Activated T-helper 1 cell treated with anti-CD3 and anti-CD28 coated beads, Interleukin-12 subunit alpha, Interleukin-12 subunit beta, Interleukin-2, Interleukin-4 antibody, amounts not matched to agents 30 ng/mL and 10 ng/mL and 1 ng/mL, durations not matched to agents 14 hours and 24 hours and 36 hours (primary cell): ENCODE measurements around the gene TRIM34. TPM values are rescaled to one million over a fixed set of nuclear protein-coding genes. Genes with fewer than 3 reads are reported as not detected.

Experiments used
- DNase-seq: peaks from one replicate; pipeline ENCODE4 v3.0.0; 2021; ENCODE audit warnings: low spot score
- H3K27ac Mint-ChIP-seq: one replicate; pipeline ENCODE4 v1.8.0; 2021; ENCODE audit warnings: mild to moderate bottlenecking, mixed read lengths
- H3K27me3 Mint-ChIP-seq: one replicate; pipeline ENCODE4 v1.8.0; 2022; ENCODE audit warnings: mild to moderate bottlenecking, moderate library complexity, mixed read lengths; ENCODE audit not compliant: insufficient read depth
- H3K36me3 Mint-ChIP-seq: one replicate; pipeline ENCODE4 v1.8.0; 2021; ENCODE audit warnings: low read depth, mixed read lengths
- H3K4me1 Mint-ChIP-seq: one replicate; pipeline ENCODE4 v1.8.0; 2021; ENCODE audit warnings: low read depth, mixed read lengths
- H3K4me3 Mint-ChIP-seq: one replicate; pipeline ENCODE4 v1.8.0; 2021; ENCODE audit warnings: mild to moderate bottlenecking, moderate library complexity, mixed read lengths
- H3K9me3 Mint-ChIP-seq: one replicate; pipeline ENCODE4 v1.8.0; 2021; ENCODE audit warnings: mixed read lengths
- intact Hi-C: fragments of 100-400 bp; cut with micrococcal nuclease; formaldehyde crosslinking; loops from one replicate; pipeline ENCODE4 v1.15.1; 2024
- total RNA-seq: library from RNA; stranded (reverse); gene quantifications from 2 replicates; pipeline ENCODE4 v1.2.3, GENCODE V29; 2022

TRIM34 gene
- total RNA-seq, 1 donor from 2014 or later, result 4.6 TPM

DNA sequence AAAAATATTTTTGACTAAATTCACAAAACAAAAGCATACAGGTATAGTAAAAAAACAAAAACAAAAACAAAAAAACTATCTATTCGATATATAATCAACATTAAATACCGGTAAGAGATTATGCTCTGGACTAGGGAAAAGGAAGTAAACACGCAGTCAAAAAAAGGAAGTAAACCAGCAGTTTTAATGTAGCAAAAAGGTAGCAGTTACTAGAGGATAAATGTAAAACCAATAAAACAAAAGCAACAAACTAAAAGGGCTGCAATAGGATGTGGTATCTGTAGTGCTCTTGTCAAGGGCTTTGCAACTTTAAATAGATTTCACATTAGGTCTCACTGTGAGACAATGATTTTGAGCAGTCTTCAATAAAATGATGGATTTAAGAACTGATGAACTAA is 67.2 kb downstream of the TRIM34 start:
- intact Hi-C loops, result loop anchor here (1.0 to 5.0 kb wide), 3 partner anchors 9 to 1085 kb away; partner anchors contain the start of gene TRIM68
- H3K27ac Mint-ChIP-seq, result peak overlapping the region; percentile 32
- peak overlapping the region; percentile 93 for H3K4me3 Mint-ChIP-seq
- H3K9me3 Mint-ChIP-seq, result no peaks in the 10 kb centered on the region
- no peak for DNase-seq
- H3K4me1 Mint-ChIP-seq, result peaks cover 59% of the 10 kb centered on the region
- no peaks in the 10 kb centered on the region for H3K27me3 Mint-ChIP-seq
- H3K36me3 Mint-ChIP-seq, result peaks cover 38% of the 10 kb centered on the region

Other genes with a start within 250 kb of the TRIM34 start
- not detected in 2 replicates for gene OR51M1, start 241.2 kb upstream of the TRIM34 start, total RNA-seq
- not detected in 2 replicates for gene OR51Q1, start 202.9 kb upstream of the TRIM34 start, total RNA-seq
- gene OR51I1, start 183.5 kb upstream of the TRIM34 start, total RNA-seq, result not detected in 2 replicates
- gene OR51I2, start 175.7 kb upstream of the TRIM34 start, total RNA-seq, result not detected in 2 replicates
- not detected in 2 replicates for gene OR52D1, start 136.3 kb upstream of the TRIM34 start, total RNA-seq
- gene UBQLN3, start 115.0 kb upstream of the TRIM34 start, total RNA-seq, result not detected in 2 replicates
- gene UBQLNL, start 108.3 kb upstream of the TRIM34 start, total RNA-seq, result 0.18 TPM in 1 of 2 replicates, not detected in the other
- gene OR52H1, start 76.5 kb upstream of the TRIM34 start, total RNA-seq, result not detected in 2 replicates
- gene OR52B6, start 44.1 kb upstream of the TRIM34 start, total RNA-seq, result not detected in 2 replicates
- 0.34 and 0.54 TPM in 2 replicates for gene TRIM6, start 28.4 kb upstream of the TRIM34 start, total RNA-seq
- 7.9 and 8.6 TPM in 2 replicates for gene TRIM5, start 60.1 kb downstream of the TRIM34 start, total RNA-seq
- 125 and 127 TPM in 2 replicates for gene TRIM22, start 64.8 kb downstream of the TRIM34 start, total RNA-seq
- not detected in 2 replicates for gene OR56B1, start 111.4 kb downstream of the TRIM34 start, total RNA-seq
- 0.16 TPM in 1 of 2 replicates, not detected in the other for gene OR52N4, start 129.2 kb downstream of the TRIM34 start, total RNA-seq
- not detected in 2 replicates for gene OR52N5, start 158.4 kb downstream of the TRIM34 start, total RNA-seq
- gene OR52N1, start 166.3 kb downstream of the TRIM34 start, total RNA-seq, result not detected in 2 replicates
- not detected in 2 replicates for gene OR52N2, start 183.9 kb downstream of the TRIM34 start, total RNA-seq
- not detected in 2 replicates for gene OR52E6, start 216.9 kb downstream of the TRIM34 start, total RNA-seq
- not detected in 2 replicates for gene OR52E8, start 232.7 kb downstream of the TRIM34 start, total RNA-seq